Neural cell (in vitro differentiated cells): ENCODE measurements around the gene CD52. TPM values are rescaled to one million over a fixed set of nuclear protein-coding genes. Genes with fewer than 3 reads are reported as not detected.

ENCODE experiments used
- H2AFZ ChIP-seq: fragments of 200-600, 300-800 bp; sonication (generic), shearing (Covaris generic); 2 replicates; pipeline ENCODE4 v1.6.0; 2014; ENCODE audit warnings: low read depth, mild to moderate bottlenecking, antibody characterized with exemption, low read length, moderate library complexity
- H3F3A ChIP-seq: fragments of 200-600 bp; shearing (Covaris generic); 2 replicates; pipeline ENCODE4 v1.6.1; 2016; ENCODE audit warnings: mild to moderate bottlenecking, moderate library complexity, mixed read lengths, antibody characterized with exemption, low read length; ENCODE audit not compliant: insufficient read depth, poor library complexity, severe bottlenecking
- H3K27ac ChIP-seq: fragments of 200-600, 300-800 bp; sonication (generic), shearing (Covaris generic); 2 replicates; pipeline ENCODE4 v1.5.1; 2014; ENCODE audit warnings: mild to moderate bottlenecking, low read length, moderate library complexity
- H3K27me3 ChIP-seq: fragments of 300-800, 200-600 bp; sonication (generic), shearing (Covaris generic); 2 replicates; pipeline ENCODE4 v1.6.0; 2014; ENCODE audit warnings: mild to moderate bottlenecking, low read depth, low read length, moderate library complexity; ENCODE audit not compliant: insufficient read depth
- H3K36me3 ChIP-seq: fragments of 300-800, 200-600 bp; sonication (generic), shearing (Covaris generic); 2 replicates; pipeline ENCODE4 v1.5.1; 2014; ENCODE audit warnings: mild to moderate bottlenecking, antibody characterized with exemption, low read length, moderate library complexity; ENCODE audit not compliant: insufficient read depth
- H3K4me2 ChIP-seq: fragments of 300-800, 200-600 bp; sonication (generic), shearing (Covaris generic); 2 replicates; pipeline ENCODE4 v1.6.0; 2014; ENCODE audit warnings: mild to moderate bottlenecking, low read length
- H3K4me3 ChIP-seq: fragments of 300-800, 200-600 bp; sonication (generic), shearing (Covaris generic); 2 replicates; pipeline ENCODE4 v1.5.1; 2014; ENCODE audit warnings: mild to moderate bottlenecking, low read length, moderate library complexity
- H3K79me2 ChIP-seq: fragments of 200-600 bp; shearing (Covaris generic); replicated peaks from 2 replicates; pipeline ENCODE4 v1.6.0; 2014; ENCODE audit warnings: mild to moderate bottlenecking, low read length, moderate library complexity; ENCODE audit not compliant: insufficient read depth
- H3K9ac ChIP-seq: fragments of 300-800, 200-600 bp; sonication (generic), shearing (Covaris generic); 2 replicates; pipeline ENCODE4 v1.6.1; 2016; ENCODE audit warnings: mild to moderate bottlenecking, low read length, mixed read lengths
- H3K9me2 ChIP-seq: fragments of 200-600 bp; shearing (Covaris generic); 2 replicates; pipeline ENCODE4 v1.6.1; 2016; ENCODE audit warnings: mild to moderate bottlenecking, low read length, mixed read lengths; ENCODE audit not compliant: insufficient read depth
- H3K9me3 ChIP-seq: fragments of 200-600, 300-800 bp; sonication (generic), shearing (Covaris generic); 2 replicates; pipeline ENCODE4 v1.6.1; 2016; ENCODE audit warnings: mild to moderate bottlenecking, mixed run types, low read length, moderate library complexity, mixed read lengths
- H4K20me1 ChIP-seq: fragments of 200-600 bp; shearing (Covaris generic); 2 replicates; pipeline ENCODE4 v1.6.1; 2016; ENCODE audit warnings: mild to moderate bottlenecking, mixed run types; ENCODE audit not compliant: insufficient read depth
- CTCF ChIP-seq: fragments of 450-650 bp; IDR thresholded peaks from 2 replicates; pipeline ENCODE4 v1.5.1; 2014; ENCODE audit warnings: antibody characterized with exemption, mild to moderate bottlenecking, moderate library complexity; ENCODE audit not compliant: poor library complexity, severe bottlenecking
- EP300 ChIP-seq: fragments of 450-650 bp; conservative IDR thresholded peaks from 2 replicates; pipeline ENCODE4 v1.6.1; 2014; ENCODE audit warnings: antibody characterized with exemption, mild to moderate bottlenecking, moderate library complexity; ENCODE audit not compliant: poor library complexity, severe bottlenecking
- EZH2 ChIP-seq: fragments of 200-600, 300-800 bp; shearing (Covaris generic), sonication (generic); IDR thresholded peaks from 2 replicates; pipeline ENCODE4 v1.6.1; 2014; ENCODE audit warnings: antibody characterized with exemption, low read length, borderline replicate concordance, mild to moderate bottlenecking; ENCODE audit not compliant: insufficient read depth, poor library complexity, severe bottlenecking
- POLR2AphosphoS5 ChIP-seq: IDR thresholded peaks from 2 replicates; pipeline ENCODE4 v1.6.1; 2012
- RAD21 ChIP-seq: fragments of 450-650 bp; conservative IDR thresholded peaks from 2 replicates; pipeline ENCODE4 v1.6.1; 2014; ENCODE audit warnings: antibody characterized with exemption, mild to moderate bottlenecking, moderate library complexity
- REST ChIP-seq: IDR thresholded peaks from 2 replicates; pipeline ENCODE4 v1.6.1; 2012; ENCODE audit warnings: borderline replicate concordance
- SMC3 ChIP-seq: fragments of 450-650 bp; conservative IDR thresholded peaks from 2 replicates; pipeline ENCODE4 v1.6.1; 2014; ENCODE audit warnings: antibody characterized with exemption, mild to moderate bottlenecking, moderate library complexity; ENCODE audit not compliant: poor library complexity
- TAF1 ChIP-seq: IDR thresholded peaks from 2 replicates; pipeline ENCODE4 v1.6.1; 2012; ENCODE audit warnings: low read depth
- polyA plus RNA-seq: library from polyadenylated mRNA; depleted of rRNA; stranded (reverse); fragments of >200 nt; gene quantifications from 2 replicates; pipeline ENCODE4 v1.2.3, GENCODE V29; 2014

The CD52 gene
- polyA plus RNA-seq, 1 donor from 2014 or later: not detected

- no peak overlapping the region for H3K9ac ChIP-seq
Observed at GRCh38 chr1:26300578-26301275, 17.0 kb upstream of the CD52 start.

More at GRCh38 chr1:26300578-26301275, 17.0 kb upstream of the CD52 start:
- Histone ChIP-seq H3K9me2 (no peaks in the 10 kb centered on the region), H3K36me3 (no peaks in the 10 kb centered on the region), H3K4me2 (no peak overlapping the region), H3K79me2 (peaks cover 8% of the 10 kb centered on the region), H3F3A (no peaks in the 10 kb centered on the region), H4K20me1 (no peaks in the 10 kb centered on the region), H3K27ac (no peak overlapping the region), H3K27me3 (no peaks in the 10 kb centered on the region), H3K9me3 (no peaks in the 10 kb centered on the region), H3K4me3 (no peak overlapping the region), H2AFZ (no peak overlapping the region)
- TF ChIP-seq REST (no peak), RAD21 (no peak), SMC3 (no peak), TAF1 (no peak), EZH2 (no peak), CTCF (no peak), POLR2AphosphoS5 (no peak), EP300 (no peak)
